Activated CD4-positive, alpha-beta T cell treated with anti-CD3 and anti-CD28 coated beads for 24 hours (primary cell): ENCODE results near the gene MTHFS.
"Not testable (repeated sequence)": the region's sequence is repeated elsewhere in the genome, so short reads cannot be mapped to it uniquely, and the experiment has no call there.

ENCODE experiments used
- DNase-seq, 2 donors: peaks; one replicate each; pipeline ENCODE4 v3.0.0-alpha.2; 2020; ENCODE audit warnings: low read depth in 2 of 2

Gene MTHFS

GRCh38 chr15:79915776-79916501, 19.1 kb upstream of the MTHFS start:
- DNase-seq = not testable (repeated sequence)

- DNase-seq = no peak
Observed at GRCh38 chr15:79914728-79915127, 17.9 kb upstream of the MTHFS start.

GRCh38 chr15:79909556-79910335, 12.9 kb upstream of the MTHFS start:
- DNase-seq = not testable (repeated sequence)

GRCh38 chr15:79904271-79904670, 7.5 kb upstream of the MTHFS start:
- DNase-seq = no peak

- no peak for DNase-seq
Observed at GRCh38 chr15:79903626-79904025, 6.8 kb upstream of the MTHFS start.

GRCh38 chr15:79903144-79903543, 6.3 kb upstream of the MTHFS start:
- DNase-seq = no peak

GRCh38 chr15:79901958-79902357, 5.1 kb upstream of the MTHFS start:
- DNase-seq = no peak

GRCh38 chr15:79900818-79901378, 4.1 kb upstream of the MTHFS start:
- not testable (repeated sequence) for DNase-seq

- no peak for DNase-seq
Observed at GRCh38 chr15:79900087-79900486, 3.3 kb upstream of the MTHFS start.

- not testable (repeated sequence) for DNase-seq
Observed at GRCh38 chr15:79898786-79899185, 2.0 kb upstream of the MTHFS start.

GRCh38 chr15:79898369-79898768, 1.6 kb upstream of the MTHFS start:
- no peak for DNase-seq

- DNase-seq = peak; percentile 10 to 13
Observed at GRCh38 chr15:79897701-79898113, 893 bp upstream of the MTHFS start.

GRCh38 chr15:79897380-79897678, 515 bp upstream of the MTHFS start:
- no peak for DNase-seq

- peak in 1 of 2 donors; percentile 7 for DNase-seq
Observed at GRCh38 chr15:79896131-79896633, 632 bp downstream of the MTHFS start.

GRCh38 chr15:79887054-79887930, 9.5 kb downstream of the MTHFS start:
- DNase-seq = no peak

- no peak for DNase-seq
Observed at GRCh38 chr15:79886124-79886523, 10.7 kb downstream of the MTHFS start.

GRCh38 chr15:79884204-79884596, 12.6 kb downstream of the MTHFS start:
- no peak for DNase-seq

GRCh38 chr15:79883579-79884203, 13.1 kb downstream of the MTHFS start:
- DNase-seq = no peak

- DNase-seq = no peak
Observed at GRCh38 chr15:79881668-79882067, 15.1 kb downstream of the MTHFS start.

- DNase-seq = no peak
Observed at GRCh38 chr15:79881254-79881653, 15.6 kb downstream of the MTHFS start.

GRCh38 chr15:79878078-79878705, 18.6 kb downstream of the MTHFS start:
- DNase-seq = no peak
